ENCODE results near the gene CACNA1C.
A peak's percentile ranks its signal among the peaks of the same experiment; 100 is the strongest.

Gene CACNA1C

DNA sequence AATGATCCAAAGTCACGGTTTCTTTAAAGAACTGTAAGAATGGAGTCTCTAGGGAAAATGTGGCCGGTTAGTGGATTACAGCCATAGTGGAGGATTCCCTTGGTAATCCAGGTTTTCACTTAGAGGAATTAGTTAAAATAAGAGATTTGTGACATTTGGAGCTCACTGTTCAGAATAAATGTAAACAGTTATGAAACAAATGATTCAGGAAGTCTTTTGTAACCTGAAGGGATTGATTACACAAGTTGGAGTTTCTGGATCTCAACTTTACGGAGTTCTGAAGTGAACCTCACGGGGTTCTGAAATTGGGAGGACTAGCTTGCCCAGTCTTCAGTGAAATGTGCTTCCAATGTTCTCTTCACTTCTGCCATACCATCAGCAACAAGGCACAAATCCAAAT lies 507.6 kb downstream of the CACNA1C start:
- Histone ChIP-seq H3K4me1 (ENCODE audit: control insufficient read depth, low read length) (peaks cover 15% of the 10 kb centered on the region), H3K4me3 (ENCODE audit: low read length) (no peak overlapping the region), H4K20me1 (ENCODE audit: control insufficient read depth, insufficient read depth, low read depth, low read length) (no peaks in the 10 kb centered on the region), H3K36me3 (ENCODE audit: control insufficient read depth, low read length) (no peaks in the 10 kb centered on the region), H3K27me3 (ENCODE audit: control insufficient read depth, low read length) (no peaks in the 10 kb centered on the region), H3K27ac (ENCODE audit: low read depth, low read length) (no peak overlapping the region), H3F3A (ENCODE audit: control insufficient read depth, insufficient read depth) (no peaks in the 10 kb centered on the region), H3K79me2 (ENCODE audit: control insufficient read depth, low read length) (no peaks in the 10 kb centered on the region), H3K9me3 (ENCODE audit: control insufficient read depth, insufficient read depth, low read length) (no peaks in the 10 kb centered on the region), H3K4me2 (ENCODE audit: low read length) (peak overlapping the region; percentile 14; the same call in 1 of the 2 replicates), H3K9me2 (replicated peaks; ENCODE audit: control insufficient read depth, low read length) (no peaks in the 10 kb centered on the region)
- no peak for TF ChIP-seq EZH2phosphoT487 (IDR thresholded peaks at IDR 0.05; ENCODE audit: borderline replicate concordance, low read length)
- TF ChIP-seq, protein P1, sequence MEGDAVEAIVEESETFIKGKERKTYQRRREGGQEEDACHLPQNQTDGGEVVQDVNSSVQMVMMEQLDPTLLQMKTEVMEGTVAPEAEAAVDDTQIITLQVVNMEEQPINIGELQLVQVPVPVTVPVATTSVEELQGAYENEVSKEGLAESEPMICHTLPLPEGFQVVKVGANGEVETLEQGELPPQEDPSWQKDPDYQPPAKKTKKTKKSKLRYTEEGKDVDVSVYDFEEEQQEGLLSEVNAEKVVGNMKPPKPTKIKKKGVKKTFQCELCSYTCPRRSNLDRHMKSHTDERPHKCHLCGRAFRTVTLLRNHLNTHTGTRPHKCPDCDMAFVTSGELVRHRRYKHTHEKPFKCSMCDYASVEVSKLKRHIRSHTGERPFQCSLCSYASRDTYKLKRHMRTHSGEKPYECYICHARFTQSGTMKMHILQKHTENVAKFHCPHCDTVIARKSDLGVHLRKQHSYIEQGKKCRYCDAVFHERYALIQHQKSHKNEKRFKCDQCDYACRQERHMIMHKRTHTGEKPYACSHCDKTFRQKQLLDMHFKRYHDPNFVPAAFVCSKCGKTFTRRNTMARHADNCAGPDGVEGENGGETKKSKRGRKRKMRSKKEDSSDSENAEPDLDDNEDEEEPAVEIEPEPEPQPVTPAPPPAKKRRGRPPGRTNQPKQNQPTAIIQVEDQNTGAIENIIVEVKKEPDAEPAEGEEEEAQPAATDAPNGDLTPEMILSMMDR (IDR thresholded peaks at IDR 0.05; ENCODE audit: low read depth, low read length, poor library complexity, severe bottlenecking) = no peak

DNA sequence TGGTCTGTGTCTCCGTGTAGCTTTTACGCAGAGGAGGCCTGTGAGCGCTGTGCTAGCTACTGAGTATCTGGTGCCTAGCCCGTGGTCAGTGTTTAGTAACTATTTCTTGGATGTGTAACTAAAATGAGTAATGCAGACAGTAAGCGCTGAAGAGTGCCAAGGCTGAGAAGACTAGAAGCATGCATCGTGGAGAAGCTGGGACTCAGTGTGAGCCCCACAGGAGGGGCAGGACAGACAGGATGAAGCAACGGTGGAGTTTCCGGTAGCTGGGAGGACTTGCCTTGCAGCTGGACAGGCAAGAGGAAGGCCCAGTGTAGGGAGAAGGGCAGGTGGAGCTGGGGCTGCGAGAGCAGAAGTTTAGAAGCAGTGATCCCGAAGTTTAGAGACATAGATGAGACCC lies 508.6 kb downstream of the CACNA1C start:
- no peaks in the 10 kb centered on the region for H3K79me2 ChIP-seq (ENCODE audit: control insufficient read depth, low read length)
- H3K9me3 ChIP-seq (ENCODE audit: control insufficient read depth, insufficient read depth, low read length) = no peaks in the 10 kb centered on the region
- H4K20me1 ChIP-seq (ENCODE audit: control insufficient read depth, insufficient read depth, low read depth, low read length) = no peaks in the 10 kb centered on the region
- H3K4me3 ChIP-seq (ENCODE audit: low read length) = no peak overlapping the region
- H3K4me1 ChIP-seq (ENCODE audit: control insufficient read depth, low read length) = peaks cover 15% of the 10 kb centered on the region
- no peaks in the 10 kb centered on the region for H3K9me2 ChIP-seq (replicated peaks; ENCODE audit: control insufficient read depth, low read length)
- TF ChIP-seq EZH2phosphoT487 (IDR thresholded peaks at IDR 0.05; ENCODE audit: borderline replicate concordance, low read length) = no peak
- TF ChIP-seq, protein P1 (IDR thresholded peaks at IDR 0.05; ENCODE audit: low read depth, low read length, poor library complexity, severe bottlenecking) = no peak
- H3K27ac ChIP-seq (ENCODE audit: low read depth, low read length) = no peak overlapping the region
- no peaks in the 10 kb centered on the region for H3F3A ChIP-seq (ENCODE audit: control insufficient read depth, insufficient read depth)
- H3K27me3 ChIP-seq (ENCODE audit: control insufficient read depth, low read length) = no peaks in the 10 kb centered on the region
- H3K4me2 ChIP-seq (ENCODE audit: low read length) = no peak overlapping the region
- no peaks in the 10 kb centered on the region for H3K36me3 ChIP-seq (ENCODE audit: control insufficient read depth, low read length)

DNA sequence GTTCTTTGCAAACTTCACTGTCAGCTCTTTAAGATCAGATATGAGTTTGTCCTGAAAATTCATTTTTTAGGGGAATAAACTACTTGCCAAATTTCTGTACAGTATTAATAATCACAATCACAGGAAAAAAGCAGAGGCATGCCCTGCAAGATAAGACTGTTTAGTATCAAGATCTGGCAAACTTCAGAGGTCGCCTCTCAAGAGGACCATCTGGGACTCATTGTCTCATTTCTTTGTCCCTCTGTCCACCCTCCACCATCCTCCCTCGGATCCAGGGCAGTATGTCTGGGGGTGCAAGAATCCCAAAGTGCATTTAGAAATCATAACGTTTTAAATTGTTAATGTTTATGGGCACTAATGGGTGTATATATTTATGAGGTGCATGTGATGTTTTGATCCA lies 509.6 kb downstream of the CACNA1C start:
- H3K4me2 ChIP-seq (ENCODE audit: low read length) = no peak overlapping the region
- H3F3A ChIP-seq (ENCODE audit: control insufficient read depth, insufficient read depth) = no peaks in the 10 kb centered on the region
- H3K9me3 ChIP-seq (ENCODE audit: control insufficient read depth, insufficient read depth, low read length) = no peaks in the 10 kb centered on the region
- TF ChIP-seq, protein P1 (IDR thresholded peaks at IDR 0.05; ENCODE audit: low read depth, low read length, poor library complexity, severe bottlenecking) = no peak
- TF ChIP-seq EZH2phosphoT487 (IDR thresholded peaks at IDR 0.05; ENCODE audit: borderline replicate concordance, low read length) = no peak
- no peak overlapping the region for H3K4me3 ChIP-seq (ENCODE audit: low read length)
- peaks cover 15% of the 10 kb centered on the region for H3K4me1 ChIP-seq (ENCODE audit: control insufficient read depth, low read length)
- H3K27ac ChIP-seq (ENCODE audit: low read depth, low read length) = no peak overlapping the region
- H4K20me1 ChIP-seq (ENCODE audit: control insufficient read depth, insufficient read depth, low read depth, low read length) = no peaks in the 10 kb centered on the region
- no peaks in the 10 kb centered on the region for H3K9me2 ChIP-seq (replicated peaks; ENCODE audit: control insufficient read depth, low read length)
- no peaks in the 10 kb centered on the region for H3K27me3 ChIP-seq (ENCODE audit: control insufficient read depth, low read length)
- no peaks in the 10 kb centered on the region for H3K36me3 ChIP-seq (ENCODE audit: control insufficient read depth, low read length)
- no peaks in the 10 kb centered on the region for H3K79me2 ChIP-seq (ENCODE audit: control insufficient read depth, low read length)

Data from DOHH2 (cell line).